ENCODE measurements around the gene VPS52. TPM values are rescaled to one million over a fixed set of nuclear protein-coding genes. Genes with fewer than 3 reads are reported as not detected.

VPS52 gene
- total and polyA plus RNA-seq, 9 of the 15 experiments (the other 6 are each of a cell fraction or from before 2014, with no cell fraction given), result 24.4 to 103 (median 40.2) TPM

GRCh38 chr6:33249732-33250630 is 21.7 kb downstream of the VPS52 start (continued):
- TF ChIP-seq PRPF4 (IDR thresholded peaks at IDR 0.05; ENCODE audit: insufficient read depth, low read depth, low read length, poor library complexity, severe bottlenecking), result no peak
- TF ChIP-seq, protein P1, sequence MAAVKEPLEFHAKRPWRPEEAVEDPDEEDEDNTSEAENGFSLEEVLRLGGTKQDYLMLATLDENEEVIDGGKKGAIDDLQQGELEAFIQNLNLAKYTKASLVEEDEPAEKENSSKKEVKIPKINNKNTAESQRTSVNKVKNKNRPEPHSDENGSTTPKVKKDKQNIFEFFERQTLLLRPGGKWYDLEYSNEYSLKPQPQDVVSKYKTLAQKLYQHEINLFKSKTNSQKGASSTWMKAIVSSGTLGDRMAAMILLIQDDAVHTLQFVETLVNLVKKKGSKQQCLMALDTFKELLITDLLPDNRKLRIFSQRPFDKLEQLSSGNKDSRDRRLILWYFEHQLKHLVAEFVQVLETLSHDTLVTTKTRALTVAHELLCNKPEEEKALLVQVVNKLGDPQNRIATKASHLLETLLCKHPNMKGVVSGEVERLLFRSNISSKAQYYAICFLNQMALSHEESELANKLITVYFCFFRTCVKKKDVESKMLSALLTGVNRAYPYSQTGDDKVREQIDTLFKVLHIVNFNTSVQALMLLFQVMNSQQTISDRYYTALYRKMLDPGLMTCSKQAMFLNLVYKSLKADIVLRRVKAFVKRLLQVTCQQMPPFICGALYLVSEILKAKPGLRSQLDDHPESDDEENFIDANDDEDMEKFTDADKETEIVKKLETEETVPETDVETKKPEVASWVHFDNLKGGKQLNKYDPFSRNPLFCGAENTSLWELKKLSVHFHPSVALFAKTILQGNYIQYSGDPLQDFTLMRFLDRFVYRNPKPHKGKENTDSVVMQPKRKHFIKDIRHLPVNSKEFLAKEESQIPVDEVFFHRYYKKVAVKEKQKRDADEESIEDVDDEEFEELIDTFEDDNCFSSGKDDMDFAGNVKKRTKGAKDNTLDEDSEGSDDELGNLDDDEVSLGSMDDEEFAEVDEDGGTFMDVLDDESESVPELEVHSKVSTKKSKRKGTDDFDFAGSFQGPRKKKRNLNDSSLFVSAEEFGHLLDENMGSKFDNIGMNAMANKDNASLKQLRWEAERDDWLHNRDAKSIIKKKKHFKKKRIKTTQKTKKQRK (IDR thresholded peaks at IDR 0.05; ENCODE audit: borderline replicate concordance, low read depth, low read length), result no peak
- TF ChIP-seq KDM2B (CRISPR knock-in tag; IDR thresholded peaks at IDR 0.05), result no peak
- no peak for TF ChIP-seq KLF6 (CRISPR knock-in tag; IDR thresholded peaks at IDR 0.05; ENCODE audit: borderline replicate concordance)
- no peak for TF ChIP-seq TEAD2 (tag; IDR thresholded peaks at IDR 0.05)
- no peak for TF ChIP-seq SLC30A9 (CRISPR knock-in tag; IDR thresholded peaks at IDR 0.05)
- TF ChIP-seq, protein P2, sequence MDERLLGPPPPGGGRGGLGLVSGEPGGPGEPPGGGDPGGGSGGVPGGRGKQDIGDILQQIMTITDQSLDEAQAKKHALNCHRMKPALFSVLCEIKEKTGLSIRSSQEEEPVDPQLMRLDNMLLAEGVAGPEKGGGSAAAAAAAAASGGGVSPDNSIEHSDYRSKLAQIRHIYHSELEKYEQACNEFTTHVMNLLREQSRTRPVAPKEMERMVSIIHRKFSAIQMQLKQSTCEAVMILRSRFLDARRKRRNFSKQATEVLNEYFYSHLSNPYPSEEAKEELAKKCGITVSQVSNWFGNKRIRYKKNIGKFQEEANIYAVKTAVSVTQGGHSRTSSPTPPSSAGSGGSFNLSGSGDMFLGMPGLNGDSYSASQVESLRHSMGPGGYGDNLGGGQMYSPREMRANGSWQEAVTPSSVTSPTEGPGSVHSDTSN (CRISPR knock-in tag; IDR thresholded peaks at IDR 0.05; ENCODE audit: low read depth), result no peak
- TF ChIP-seq, protein P2 (tag; conservative IDR thresholded peaks at IDR 0.05; ENCODE audit: low read depth), result no peak
- TF ChIP-seq ZNF384 (IDR thresholded peaks at IDR 0.05; ENCODE audit: low read depth, low read length), result no peak
- no peak for TF ChIP-seq TFAP4 (CRISPR knock-in tag; IDR thresholded peaks at IDR 0.05; ENCODE audit: borderline replicate concordance)
- no peak for TF ChIP-seq HOXB6 (CRISPR knock-in tag; IDR thresholded peaks at IDR 0.05; ENCODE audit: borderline replicate concordance)
- no peak for TF ChIP-seq TGIF2 (CRISPR knock-in tag; IDR thresholded peaks at IDR 0.05)
- no peak for TF ChIP-seq ZFP1 (CRISPR knock-in tag; IDR thresholded peaks at IDR 0.05)
- no peak for TF ChIP-seq HMG20B (CRISPR knock-in tag; IDR thresholded peaks at IDR 0.05)
- no peak for TF ChIP-seq GTF2A2 (tag; IDR thresholded peaks at IDR 0.05)
- TF ChIP-seq, protein P3, sequence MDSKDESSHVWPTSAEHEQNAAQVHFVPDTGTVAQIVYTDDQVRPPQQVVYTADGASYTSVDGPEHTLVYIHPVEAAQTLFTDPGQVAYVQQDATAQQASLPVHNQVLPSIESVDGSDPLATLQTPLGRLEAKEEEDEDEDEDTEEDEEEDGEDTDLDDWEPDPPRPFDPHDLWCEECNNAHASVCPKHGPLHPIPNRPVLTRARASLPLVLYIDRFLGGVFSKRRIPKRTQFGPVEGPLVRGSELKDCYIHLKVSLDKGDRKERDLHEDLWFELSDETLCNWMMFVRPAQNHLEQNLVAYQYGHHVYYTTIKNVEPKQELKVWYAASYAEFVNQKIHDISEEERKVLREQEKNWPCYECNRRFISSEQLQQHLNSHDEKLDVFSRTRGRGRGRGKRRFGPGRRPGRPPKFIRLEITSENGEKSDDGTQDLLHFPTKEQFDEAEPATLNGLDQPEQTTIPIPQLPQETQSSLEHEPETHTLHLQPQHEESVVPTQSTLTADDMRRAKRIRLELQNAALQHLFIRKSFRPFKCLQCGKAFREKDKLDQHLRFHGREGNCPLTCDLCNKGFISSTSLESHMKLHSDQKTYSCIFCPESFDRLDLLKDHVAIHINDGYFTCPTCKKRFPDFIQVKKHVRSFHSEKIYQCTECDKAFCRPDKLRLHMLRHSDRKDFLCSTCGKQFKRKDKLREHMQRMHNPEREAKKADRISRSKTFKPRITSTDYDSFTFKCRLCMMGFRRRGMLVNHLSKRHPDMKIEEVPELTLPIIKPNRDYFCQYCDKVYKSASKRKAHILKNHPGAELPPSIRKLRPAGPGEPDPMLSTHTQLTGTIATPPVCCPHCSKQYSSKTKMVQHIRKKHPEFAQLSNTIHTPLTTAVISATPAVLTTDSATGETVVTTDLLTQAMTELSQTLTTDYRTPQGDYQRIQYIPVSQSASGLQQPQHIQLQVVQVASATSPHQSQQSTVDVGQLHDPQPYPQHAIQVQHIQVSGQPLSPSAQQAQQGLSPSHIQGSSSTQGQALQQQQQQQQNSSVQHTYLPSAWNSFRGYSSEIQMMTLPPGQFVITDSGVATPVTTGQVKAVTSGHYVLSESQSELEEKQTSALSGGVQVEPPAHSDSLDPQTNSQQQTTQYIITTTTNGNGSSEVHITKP (IDR thresholded peaks at IDR 0.05; ENCODE audit: partially characterized antibody), result no peak
